Germinal center (tissue), 1 donor: ENCODE measurements around the gene CA11.
A peak's percentile ranks its signal among the peaks of the same experiment; 100 is the strongest.
"Not testable (repeated sequence)": the region's sequence is repeated elsewhere in the genome, so short reads cannot be mapped to it uniquely, and the experiment has no call there.

Experiments
- DNase-seq: peaks from one replicate; pipeline ENCODE4 v3.0.0; 2012; ENCODE audit warnings: mixed read lengths, low spot score

The CA11 gene

GRCh38 chr19:48646001-48646721 lies at the start of gene CA11:
Gene CA11 (minus strand): TSS chr19:48646187. CDS start chr19:48645632, 555 bp downstream.
- peak; percentile 90 for DNase-seq

GRCh38 chr19:48693629-48694028 lies 47.6 kb upstream of the CA11 start:
- DNase-seq: not testable (repeated sequence)

GRCh38 chr19:48689449-48689848 lies 43.5 kb upstream of the CA11 start:
- DNase-seq: no peak

GRCh38 chr19:48687776-48688175 lies 41.8 kb upstream of the CA11 start:
- no peak for DNase-seq

- DNase-seq: not testable (repeated sequence)
Observed at GRCh38 chr19:48686637-48687036, 40.6 kb upstream of the CA11 start.

GRCh38 chr19:48686088-48686487 lies 40.1 kb upstream of the CA11 start:
- no peak for DNase-seq

GRCh38 chr19:48685583-48685982 lies 39.6 kb upstream of the CA11 start:
- DNase-seq: no peak

GRCh38 chr19:48683349-48683748 lies 37.4 kb upstream of the CA11 start:
- no peak for DNase-seq

- DNase-seq: no peak
Observed at GRCh38 chr19:48681127-48681470, 35.1 kb upstream of the CA11 start.

- DNase-seq: no peak
Observed at GRCh38 chr19:48680436-48681126, 34.6 kb upstream of the CA11 start.

- DNase-seq: not testable (repeated sequence)
Observed at GRCh38 chr19:48680006-48680405, 34.0 kb upstream of the CA11 start.

- no peak for DNase-seq
Observed at GRCh38 chr19:48678201-48678600, 32.2 kb upstream of the CA11 start.

- DNase-seq: no peak
Observed at GRCh38 chr19:48676887-48677286, 30.9 kb upstream of the CA11 start.

GRCh38 chr19:48676487-48676886 lies 30.5 kb upstream of the CA11 start:
- no peak for DNase-seq

- DNase-seq: peak; percentile 87
Observed at GRCh38 chr19:48674921-48675824, 29.2 kb upstream of the CA11 start.

- no peak for DNase-seq
Observed at GRCh38 chr19:48674216-48674809, 28.3 kb upstream of the CA11 start.

GRCh38 chr19:48673436-48674100 lies 27.6 kb upstream of the CA11 start:
- no peak for DNase-seq

- no peak for DNase-seq
Observed at GRCh38 chr19:48672994-48673393, 27.0 kb upstream of the CA11 start, which contains the start of gene NTN5. Gene NTN5 (minus strand): TSS chr19:48673017. CDS start chr19:48670986, 2,031 bp downstream.

- no peak for DNase-seq
Observed at GRCh38 chr19:48671446-48671995, 25.5 kb upstream of the CA11 start.

GRCh38 chr19:48670699-48671445 lies 24.9 kb upstream of the CA11 start:
- DNase-seq: no peak
